HEK293 (cell line): ENCODE results near the gene ASPDH.

Experiments used
- CTCF ChIA-PET: fragments of 350-600 bp; formaldehyde crosslinking; extraction: SDS; loops from one replicate; lab custom pipeline; 2021; ENCODE audit warnings: antibody characterized with exemption; lab: Yijun Ruan, JAX
- POLR2A ChIA-PET: fragments of 300-600 bp; formaldehyde crosslinking; extraction: SDS; loops from one replicate; lab custom pipeline; 2020; ENCODE audit warnings: antibody characterized with exemption, inconsistent platforms; lab: Yijun Ruan, JAX
- H3K27ac ChIP-seq: fragments of 200-500 bp; sonication (Bioruptor generic); 2 replicates; pipeline ENCODE4 v1.5.1; 2014; ENCODE audit warnings: low read depth, low read length, control low read depth, inconsistent platforms; ENCODE audit errors: extremely low read depth
- H3K36me3 ChIP-seq, 2 experiments: fragments of 200-500 bp in 1 of 2; sonication (Bioruptor generic) in 1 of 2; 1 replicate in 1 of 2; 2 replicates in 1 of 2; pipeline ENCODE4 v1.5.1; 2014 to 2017; ENCODE audit warnings: inconsistent platforms in 2 of 2, low read length in 2 of 2; ENCODE audit not compliant: control insufficient read depth in 2 of 2, insufficient read depth in 1 of 2
- H3K4me1 ChIP-seq: fragments of 200-500 bp; sonication (Bioruptor generic); 2 replicates; pipeline ENCODE4 v1.5.1; 2014; ENCODE audit warnings: mild to moderate bottlenecking, low read length, inconsistent platforms; ENCODE audit not compliant: control insufficient read depth, insufficient read depth
- H3K4me3 ChIP-seq: 2 replicates; pipeline ENCODE4 v1.5.1; 2011; ENCODE audit warnings: low read depth, mild to moderate bottlenecking, control low read depth, low read length, moderate library complexity
- H3K9me3 ChIP-seq: fragments of 200-500 bp; sonication (Bioruptor generic); 2 replicates; pipeline ENCODE4 v1.5.1; 2014; ENCODE audit warnings: low read depth, low read length, inconsistent platforms; ENCODE audit not compliant: control insufficient read depth, insufficient read depth
- GFI1B ChIP-seq: fragments of 450-650 bp; formaldehyde crosslinking; IDR thresholded peaks from 2 replicates; pipeline ENCODE4 v1.5.1; 2016; ENCODE audit warnings: missing biosample characterization, missing genetic modification characterization
- GLI2 ChIP-seq: fragments of 450-650 bp; formaldehyde crosslinking; IDR thresholded peaks from 2 replicates; pipeline ENCODE4; 2017; ENCODE audit warnings: missing biosample characterization, missing genetic modification characterization, low read depth, borderline replicate concordance
- REPIN1 ChIP-seq: fragments of 450-650 bp; formaldehyde crosslinking; IDR thresholded peaks from 2 replicates; pipeline ENCODE4 v1.5.1; 2017; ENCODE audit warnings: missing biosample characterization, missing genetic modification characterization, low read depth
- ZFP37 ChIP-seq: fragments of 450-650 bp; formaldehyde crosslinking; IDR thresholded peaks from 2 replicates; pipeline ENCODE4 v1.5.1; 2016; ENCODE audit warnings: missing biosample characterization, missing genetic modification characterization
- ZNF174 ChIP-seq: fragments of 450-650 bp; formaldehyde crosslinking; IDR thresholded peaks from 2 replicates; pipeline ENCODE4 v1.5.0; 2017; ENCODE audit warnings: missing biosample characterization, mild to moderate bottlenecking, missing genetic modification characterization
- ZNF239 ChIP-seq: fragments of 450-650 bp; formaldehyde crosslinking; IDR thresholded peaks from 2 replicates; pipeline ENCODE4 v1.5.1; 2016; ENCODE audit warnings: missing biosample characterization, missing genetic modification characterization
- ZNF24 ChIP-seq: fragments of 450-650 bp; formaldehyde crosslinking; IDR thresholded peaks from 2 replicates; pipeline ENCODE4 v1.5.1; 2016; ENCODE audit warnings: missing biosample characterization, missing genetic modification characterization
- ZNF26 ChIP-seq: fragments of 450-650 bp; formaldehyde crosslinking; IDR thresholded peaks from 2 replicates; pipeline ENCODE4 v1.5.1; 2016; ENCODE audit warnings: missing biosample characterization, missing genetic modification characterization
- ZNF292 ChIP-seq: fragments of 450-650 bp; formaldehyde crosslinking; IDR thresholded peaks from 2 replicates; pipeline ENCODE4 v1.5.1; 2016; ENCODE audit warnings: low read depth, missing biosample characterization, missing genetic modification characterization, borderline replicate concordance
- ZNF311 ChIP-seq: fragments of 450-650 bp; formaldehyde crosslinking; IDR thresholded peaks from 2 replicates; pipeline ENCODE4 v1.5.1; 2017; ENCODE audit warnings: missing biosample characterization, missing genetic modification characterization, borderline replicate concordance
- ZNF37A ChIP-seq: fragments of 450-650 bp; IDR thresholded peaks from 2 replicates; pipeline ENCODE4 v1.5.1; 2018; ENCODE audit warnings: missing biosample characterization, missing genetic modification characterization
- ZNF416 ChIP-seq: fragments of 450-650 bp; formaldehyde crosslinking; IDR thresholded peaks from 2 replicates; pipeline ENCODE4 v1.5.1; 2016; ENCODE audit warnings: missing biosample characterization, missing genetic modification characterization
- ZNF558 ChIP-seq: fragments of 450-650 bp; formaldehyde crosslinking; IDR thresholded peaks from 2 replicates; pipeline ENCODE4 v1.5.1; 2016; ENCODE audit warnings: missing biosample characterization, missing genetic modification characterization
- ZNF624 ChIP-seq: fragments of 450-650 bp; formaldehyde crosslinking; IDR thresholded peaks from 2 replicates; pipeline ENCODE4 v1.5.1; 2017; ENCODE audit warnings: missing biosample characterization, missing genetic modification characterization
- ZNF626 ChIP-seq: fragments of 450-650 bp; sonication (Bioruptor Pico); formaldehyde crosslinking; IDR thresholded peaks from 2 replicates; pipeline ENCODE4 v1.5.1; 2018; ENCODE audit warnings: missing biosample characterization, missing genetic modification characterization, inconsistent platforms
- ZNF654 ChIP-seq: fragments of 450-650 bp; formaldehyde crosslinking; IDR thresholded peaks from 2 replicates; pipeline ENCODE4 v1.5.1; 2016; ENCODE audit warnings: low read depth, missing biosample characterization, missing genetic modification characterization
- ZNF837 ChIP-seq: fragments of 450-650 bp; formaldehyde crosslinking; IDR thresholded peaks from 2 replicates; pipeline ENCODE4 v1.5.1; 2016; ENCODE audit warnings: missing biosample characterization, missing genetic modification characterization
- TF ChIP-seq, protein P1 (sequence below): fragments of 450-650 bp; formaldehyde crosslinking; IDR thresholded peaks from 2 replicates; pipeline ENCODE4 v1.5.1; 2016; ENCODE audit warnings: missing biosample characterization, missing genetic modification characterization, low read depth
- TF ChIP-seq, protein P2 (sequence below): fragments of 450-650 bp; formaldehyde crosslinking; IDR thresholded peaks from 2 replicates; pipeline ENCODE4 v1.5.1; 2016; ENCODE audit warnings: missing biosample characterization, missing genetic modification characterization

The ASPDH gene

GRCh38 chr19:50482916-50483315 is 30.8 kb downstream of the ASPDH start:
- Histone ChIP-seq H3K9me3 (no peaks in the 10 kb centered on the region), H3K4me1 (no peaks in the 10 kb centered on the region), H3K4me3 (no peak overlapping the region), H3K36me3 (peaks cover 15 to 78% of the 10 kb centered on the region in 2 experiments; a peak in 2 of 3 replicates), H3K27ac (no peak overlapping the region)
- ChIA-PET CTCF (interaction anchor here (0.6 to 0.8 kb wide), 2 partner anchors 22 to 27 kb away, joined by 3 read pairs; no protein-coding TSS in a partner anchor), POLR2A (interaction anchor here (0.9 kb wide), 1 partner anchor 99 kb away, joined by 3 read pairs; the partner anchor contains the start of gene POLD1)
- TF ChIP-seq, protein P1, sequence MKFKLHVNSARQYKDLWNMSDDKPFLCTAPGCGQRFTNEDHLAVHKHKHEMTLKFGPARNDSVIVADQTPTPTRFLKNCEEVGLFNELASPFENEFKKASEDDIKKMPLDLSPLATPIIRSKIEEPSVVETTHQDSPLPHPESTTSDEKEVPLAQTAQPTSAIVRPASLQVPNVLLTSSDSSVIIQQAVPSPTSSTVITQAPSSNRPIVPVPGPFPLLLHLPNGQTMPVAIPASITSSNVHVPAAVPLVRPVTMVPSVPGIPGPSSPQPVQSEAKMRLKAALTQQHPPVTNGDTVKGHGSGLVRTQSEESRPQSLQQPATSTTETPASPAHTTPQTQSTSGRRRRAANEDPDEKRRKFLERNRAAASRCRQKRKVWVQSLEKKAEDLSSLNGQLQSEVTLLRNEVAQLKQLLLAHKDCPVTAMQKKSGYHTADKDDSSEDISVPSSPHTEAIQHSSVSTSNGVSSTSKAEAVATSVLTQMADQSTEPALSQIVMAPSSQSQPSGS: no peak
- TF ChIP-seq ZNF558 (no peak), ZFP37 (tag by site-specific recombination) (no peak), ZNF416 (tag by site-specific recombination) (no peak), GFI1B (tag by site-specific recombination) (no peak), ZNF654 (tag by site-specific recombination) (no peak), ZNF837 (no peak), ZNF239 (tag by site-specific recombination) (no peak)

DNA sequence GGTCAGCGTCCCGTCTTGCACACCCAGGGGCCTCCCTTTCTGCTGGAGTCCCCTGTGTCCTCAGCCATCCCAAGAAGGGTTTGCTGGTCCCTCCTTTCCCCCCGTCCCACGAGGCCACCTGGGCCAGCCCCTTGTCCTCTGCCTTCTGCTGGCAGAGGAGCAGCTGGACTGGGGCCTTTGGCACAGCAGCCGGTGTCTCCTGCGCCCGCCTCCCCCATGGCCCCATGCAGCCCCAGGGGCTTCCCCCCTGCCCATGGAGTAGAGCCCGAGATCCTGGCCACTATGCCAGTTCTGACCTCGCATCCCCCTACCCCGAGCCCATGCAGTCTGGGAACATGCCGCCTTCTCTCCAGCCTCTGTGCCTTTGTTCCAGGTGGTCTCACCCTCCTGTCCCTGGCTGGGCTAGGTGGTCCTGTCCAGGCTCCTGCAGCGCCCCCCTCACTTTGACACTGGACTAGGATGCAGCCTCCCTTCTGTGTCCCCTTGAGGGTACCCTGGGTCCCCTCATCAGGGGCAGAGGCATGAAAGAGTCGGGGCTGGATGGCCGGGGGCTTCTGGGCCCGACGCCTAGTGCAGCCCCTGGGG is 31.4 kb downstream of the ASPDH start:
- H3K4me1 ChIP-seq: peaks cover 4% of the 10 kb centered on the region; the same call in 1 of the 2 replicates
- ChIA-PET CTCF (no interaction called here), POLR2A (interaction anchor here (0.9 kb wide), 1 partner anchor 98 kb away, joined by 3 read pairs; the partner anchor contains the start of gene POLD1)
- TF ChIP-seq ZNF311 (tag by site-specific recombination) (no peak), ZNF292 (tag by site-specific recombination) (no peak), ZNF654 (tag by site-specific recombination) (no peak), ZNF24 (tag by site-specific recombination) (no peak), ZNF26 (tag by site-specific recombination) (no peak), REPIN1 (tag by site-specific recombination) (no peak), ZNF174 (tag by site-specific recombination) (no peak), ZNF624 (tag by site-specific recombination) (no peak), ZNF626 (tag by site-specific recombination) (no peak), GLI2 (tag by site-specific recombination) (no peak), ZNF37A (tag by site-specific recombination) (no peak)
- TF ChIP-seq, protein P2, sequence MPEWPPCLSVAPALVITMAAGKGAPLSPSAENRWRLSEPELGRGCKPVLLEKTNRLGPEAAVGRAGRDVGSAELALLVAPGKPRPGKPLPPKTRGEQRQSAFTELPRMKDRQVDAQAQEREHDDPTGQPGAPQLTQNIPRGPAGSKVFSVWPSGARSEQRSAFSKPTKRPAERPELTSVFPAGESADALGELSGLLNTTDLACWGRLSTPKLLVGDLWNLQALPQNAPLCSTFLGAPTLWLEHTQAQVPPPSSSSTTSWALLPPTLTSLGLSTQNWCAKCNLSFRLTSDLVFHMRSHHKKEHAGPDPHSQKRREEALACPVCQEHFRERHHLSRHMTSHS (tag by site-specific recombination): no peak
- peaks cover 15 to 81% of the 10 kb centered on the region in 2 experiments; a peak in 2 of 3 replicates for H3K36me3 ChIP-seq
- no peak overlapping the region for H3K27ac ChIP-seq
- no peak overlapping the region for H3K4me3 ChIP-seq
- no peaks in the 10 kb centered on the region for H3K9me3 ChIP-seq
